K562 (cell line): Measurements from ENCODE around the gene OR4D9. TPM values are rescaled to one million over a fixed set of nuclear protein-coding genes. Genes with fewer than 3 reads are reported as not detected.

Experiments
- ATAC-seq: fragments of 200-7000 bp; cut with Tn5 transposase; 3 replicates; pipeline ENCODE4 v1.9.1; 2020; ENCODE audit warnings: moderate library complexity
- BruUV-seq: library from RNA; stranded (reverse); fragments of 400-500 nt; replicated peaks from 2 replicates; lab custom pipeline; 2021; lab: Mats Ljungman, UMichigan
- CTCF ChIA-PET: fragments of 300-600 bp; formaldehyde crosslinking; extraction: SDS; loops from one replicate; lab custom pipeline; 2021; ENCODE audit warnings: low intra/inter-chr PET ratio; lab: Yijun Ruan, JAX
- POLR2A ChIA-PET: fragments of 300-600, 350-650 bp; sonication (Branson Sonifier 250); formaldehyde crosslinking; extraction: SDS; loops from one replicate; lab custom pipeline; 2021; ENCODE audit warnings: antibody characterized with exemption, inconsistent platforms; lab: Yijun Ruan, JAX
- DNase-seq, 4 experiments: peaks; one replicate each; pipeline versions ENCODE4 v3.0.0 to v3.0.0-alpha.2; 2011 to 2018; ENCODE audit warnings: low spot score in 3 of 4, mixed read lengths in 3 of 4; ENCODE audit errors: extremely low read depth in 1 of 4
- FAIRE-seq: peaks from 2 replicates; lab custom pipeline; 2011; peaks lifted over from hg19 to GRCh38; lab: Jason Lieb, UNC
- H2AFZ ChIP-seq: 2 replicates; pipeline ENCODE4 v1.6.0; 2011; ENCODE audit warnings: low read depth, low read length, control low read depth, inconsistent platforms
- H3K27ac ChIP-seq: fragments of 200-600 bp; 3 replicates; pipeline ENCODE4 v1.8.0; 2011; ENCODE audit warnings: low read depth, mild to moderate bottlenecking, control low read depth, inconsistent platforms, low read length, moderate library complexity, mixed read lengths; ENCODE audit errors: extremely low read depth
- H3K27me3 ChIP-seq, 2 experiments: fragments of 300-600 bp in 1 of 2; 2 replicates in 1 of 2; 3 replicates in 1 of 2; pipeline versions ENCODE4 v1.6.0 to v1.8.0; 2011; ENCODE audit warnings: inconsistent platforms in 2 of 2, low read length in 2 of 2, mild to moderate bottlenecking in 1 of 2, mixed read lengths in 1 of 2, moderate library complexity in 1 of 2; ENCODE audit not compliant: control insufficient read depth in 2 of 2, insufficient read depth in 2 of 2
- H3K36me3 ChIP-seq: fragments of 300-600 bp; 3 replicates; pipeline ENCODE4 v1.8.0; 2011; ENCODE audit warnings: mild to moderate bottlenecking, low read length, inconsistent platforms; ENCODE audit not compliant: control insufficient read depth, insufficient read depth
- H3K4me1 ChIP-seq, 2 experiments: fragments of 200-600 bp in 1 of 2; replicated peaks in 1 of 2; 2 replicates in 1 of 2; 3 replicates in 1 of 2; pipeline versions ENCODE4 v1.5.1 to v1.8.0; 2011; ENCODE audit warnings: inconsistent platforms in 2 of 2, low read length in 2 of 2, mild to moderate bottlenecking in 1 of 2, mixed read lengths in 1 of 2, moderate library complexity in 1 of 2; ENCODE audit not compliant: control insufficient read depth in 2 of 2, insufficient read depth in 2 of 2
- H3K4me2 ChIP-seq: 2 replicates; pipeline ENCODE4 v1.6.1; 2011; ENCODE audit warnings: low read length, control low read depth, inconsistent platforms, mixed read lengths; ENCODE audit not compliant: insufficient read depth
- H3K4me3 ChIP-seq: fragments of 200-600 bp; sonication (generic), shearing (Covaris generic); 2 replicates; pipeline ENCODE4 v1.5.1; 2016; ENCODE audit warnings: control low read depth, inconsistent platforms
- H3K79me2 ChIP-seq: fragments of 200-600 bp; 3 replicates; pipeline ENCODE4 v1.8.0; 2011; ENCODE audit warnings: low read length, inconsistent platforms; ENCODE audit not compliant: control insufficient read depth, insufficient read depth
- H3K9ac ChIP-seq, 2 experiments: 2 replicates each; pipeline versions ENCODE4 v1.6.0 to v1.6.1; 2011; ENCODE audit warnings: low read depth in 2 of 2, low read length in 2 of 2, control low read depth in 1 of 2, inconsistent platforms in 1 of 2, mild to moderate bottlenecking in 1 of 2, mixed read lengths in 1 of 2; ENCODE audit not compliant: insufficient read depth in 1 of 2
- H3K9me1 ChIP-seq: one replicate; pipeline ENCODE4 v1.6.0; 2011; ENCODE audit warnings: inconsistent platforms, mild to moderate bottlenecking, low read length, moderate library complexity; ENCODE audit not compliant: control insufficient read depth, insufficient read depth
- H3K9me3 ChIP-seq: replicated peaks from 2 replicates; pipeline ENCODE4 v1.5.1; 2011; ENCODE audit warnings: low read depth, low read length, inconsistent platforms; ENCODE audit not compliant: control insufficient read depth, insufficient read depth
- H4K20me1 ChIP-seq: replicated peaks from 2 replicates; pipeline ENCODE4 v1.6.1; 2011; ENCODE audit warnings: low read length, inconsistent platforms, mixed read lengths; ENCODE audit not compliant: control insufficient read depth, insufficient read depth
- WGBS: fragments of 100-300 bp; shearing (Covaris generic); methylation state at CpG from one replicate; pipeline ENCODE4 v1.1.6; 2016; ENCODE audit warnings: low coverage, mixed read lengths; ENCODE audit not compliant: insufficient coverage; ENCODE audit errors: missing lambda C conversion rate; 5-methylcytosine and 5-hydroxymethylcytosine counted together
- in situ Hi-C: fragments of 300-500 bp; cut with MboI; formaldehyde crosslinking; loops from 4 replicates; pipeline ENCODE4 v1.15.0; 2018; ENCODE audit warnings: inconsistent platforms, mixed read lengths
- intact Hi-C: fragments of 100-400 bp; cut with micrococcal nuclease; formaldehyde crosslinking; loops from 2 replicates; pipeline ENCODE4 v1.14.2; 2022
- polyA plus RNA-seq, 8 experiments: library from polyadenylated mRNA; depleted of rRNA in 4 of 8; stranded (reverse) in 5 of 8; unstranded in 3 of 8; fragments of >200 nt; fragmentation: Nextera tagmentation in 2 of 8; fragmentation: Illumina TruSeq in 1 of 8; extraction: Ambion mirVana in 2 of 8; extraction: Trizol in 1 of 8; gene quantifications; 2 replicates each; pipeline versions ENCODE4 v1.2.1 to v1.2.3, GENCODE V29; 2011 to 2014; ENCODE audit warnings: inconsistent platforms in 1 of 8, missing spikeins in 1 of 8
- total RNA-seq, 7 experiments: library from RNA; depleted of rRNA in 6 of 7; stranded (reverse); fragments of >200 nt in 6 of 7; fragmentation: Illumina TruSeq in 2 of 7; extraction: Trizol in 2 of 7; gene quantifications; 2 replicates each; pipeline versions ENCODE4 v1.2.1 to v1.2.3, GENCODE V29; 2011 to 2021; ENCODE audit warnings: low replicate concordance in 1 of 7
- TF ChIP-seq, protein P1 (sequence below): sonication (generic); formaldehyde crosslinking; IDR thresholded peaks from 2 replicates; pipeline ENCODE4 v1.8.1; 2023; ENCODE audit warnings: mild to moderate bottlenecking, missing genetic modification reagents
- TF ChIP-seq, protein P2 (sequence below): fragments of 250-450 bp; sonication (Bioruptor Pico); IDR thresholded peaks from 2 replicates; pipeline ENCODE4 v1.8.0; 2022; ENCODE audit warnings: inconsistent platforms
- TF ChIP-seq, protein P3 (sequence below), 2 experiments: fragments of 450-650 bp; IDR thresholded peaks; 2 replicates each; pipeline ENCODE4 v1.6.1; 2016
- TF ChIP-seq, protein P4 (sequence below): fragments of 450-650 bp; IDR thresholded peaks from 2 replicates; pipeline ENCODE4 v1.6.1; 2016; ENCODE audit warnings: low read depth, mild to moderate bottlenecking, moderate library complexity

The OR4D9 gene
- total and polyA plus RNA-seq, 9 of the 15 experiments (the other 6 are each of a cell fraction or from before 2014, with no cell fraction given), result not detected

DNA sequence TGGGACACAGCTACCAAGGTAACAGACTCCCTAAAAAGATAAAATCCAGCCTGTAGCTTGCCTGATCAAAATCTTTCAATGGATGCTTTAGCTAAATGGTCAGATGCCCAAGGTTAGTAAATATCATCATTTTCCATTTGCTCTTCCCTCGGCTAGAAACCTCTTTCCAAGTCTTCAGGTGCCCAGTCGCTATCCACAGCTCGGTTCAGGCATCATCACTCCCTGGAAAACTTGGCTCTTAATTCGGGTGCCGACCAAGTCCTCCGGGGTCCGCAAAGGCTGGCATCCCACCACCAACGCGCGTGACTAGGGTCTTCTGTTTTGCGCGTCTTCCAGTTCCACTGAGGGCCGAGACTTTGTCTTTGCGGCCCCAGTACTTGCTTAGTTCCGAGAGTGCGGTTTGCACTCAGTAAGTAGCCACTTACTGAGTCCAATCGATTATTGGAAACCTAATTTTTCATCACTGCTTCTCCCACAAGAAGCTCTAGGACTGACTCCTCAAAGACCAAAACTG is 44.3 kb downstream of the OR4D9 start:
- Histone ChIP-seq H3K36me3 (no peaks in the 10 kb centered on the region), H3K9me3 (no peaks in the 10 kb centered on the region), H3K79me2 (no peaks in the 10 kb centered on the region; the same call in 2 of the 3 replicates), H3K27me3 (no peaks in the 10 kb centered on the region), H4K20me1 (no peaks in the 10 kb centered on the region), H3K4me1 (peaks cover 16 to 27% of the 10 kb centered on the region in 2 experiments), H3K27ac (peak overlapping the region; percentile 82), H2AFZ (peak overlapping the region; percentile 88), H3K9me1 (no peaks in the 10 kb centered on the region), H3K4me3 (peak overlapping the region; percentile 33), H3K4me2 (peak overlapping the region; percentile 61), H3K9ac (peak overlapping the region; percentile 79 to 82)
- ChIA-PET CTCF (no interaction called here), POLR2A (interaction anchor here (0.6 to 2.1 kb wide), 7 partner anchors 8 to 398 kb away, joined by 3 to 21 read pairs (median 3); no protein-coding TSS in a partner anchor)
- no peak for ATAC-seq
- in situ Hi-C loops, result no loop called here
- TF ChIP-seq, protein P1, sequence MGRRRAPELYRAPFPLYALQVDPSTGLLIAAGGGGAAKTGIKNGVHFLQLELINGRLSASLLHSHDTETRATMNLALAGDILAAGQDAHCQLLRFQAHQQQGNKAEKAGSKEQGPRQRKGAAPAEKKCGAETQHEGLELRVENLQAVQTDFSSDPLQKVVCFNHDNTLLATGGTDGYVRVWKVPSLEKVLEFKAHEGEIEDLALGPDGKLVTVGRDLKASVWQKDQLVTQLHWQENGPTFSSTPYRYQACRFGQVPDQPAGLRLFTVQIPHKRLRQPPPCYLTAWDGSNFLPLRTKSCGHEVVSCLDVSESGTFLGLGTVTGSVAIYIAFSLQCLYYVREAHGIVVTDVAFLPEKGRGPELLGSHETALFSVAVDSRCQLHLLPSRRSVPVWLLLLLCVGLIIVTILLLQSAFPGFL (CRISPR knock-in tag), result 0 out of 2 replicates have a peak, but pooled peaks have one; percentile 18
- TF ChIP-seq, protein P2, sequence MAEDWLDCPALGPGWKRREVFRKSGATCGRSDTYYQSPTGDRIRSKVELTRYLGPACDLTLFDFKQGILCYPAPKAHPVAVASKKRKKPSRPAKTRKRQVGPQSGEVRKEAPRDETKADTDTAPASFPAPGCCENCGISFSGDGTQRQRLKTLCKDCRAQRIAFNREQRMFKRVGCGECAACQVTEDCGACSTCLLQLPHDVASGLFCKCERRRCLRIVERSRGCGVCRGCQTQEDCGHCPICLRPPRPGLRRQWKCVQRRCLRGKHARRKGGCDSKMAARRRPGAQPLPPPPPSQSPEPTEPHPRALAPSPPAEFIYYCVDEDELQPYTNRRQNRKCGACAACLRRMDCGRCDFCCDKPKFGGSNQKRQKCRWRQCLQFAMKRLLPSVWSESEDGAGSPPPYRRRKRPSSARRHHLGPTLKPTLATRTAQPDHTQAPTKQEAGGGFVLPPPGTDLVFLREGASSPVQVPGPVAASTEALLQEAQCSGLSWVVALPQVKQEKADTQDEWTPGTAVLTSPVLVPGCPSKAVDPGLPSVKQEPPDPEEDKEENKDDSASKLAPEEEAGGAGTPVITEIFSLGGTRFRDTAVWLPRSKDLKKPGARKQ (CRISPR knock-in tag), result peak; percentile 92
- TF ChIP-seq, protein P3, sequence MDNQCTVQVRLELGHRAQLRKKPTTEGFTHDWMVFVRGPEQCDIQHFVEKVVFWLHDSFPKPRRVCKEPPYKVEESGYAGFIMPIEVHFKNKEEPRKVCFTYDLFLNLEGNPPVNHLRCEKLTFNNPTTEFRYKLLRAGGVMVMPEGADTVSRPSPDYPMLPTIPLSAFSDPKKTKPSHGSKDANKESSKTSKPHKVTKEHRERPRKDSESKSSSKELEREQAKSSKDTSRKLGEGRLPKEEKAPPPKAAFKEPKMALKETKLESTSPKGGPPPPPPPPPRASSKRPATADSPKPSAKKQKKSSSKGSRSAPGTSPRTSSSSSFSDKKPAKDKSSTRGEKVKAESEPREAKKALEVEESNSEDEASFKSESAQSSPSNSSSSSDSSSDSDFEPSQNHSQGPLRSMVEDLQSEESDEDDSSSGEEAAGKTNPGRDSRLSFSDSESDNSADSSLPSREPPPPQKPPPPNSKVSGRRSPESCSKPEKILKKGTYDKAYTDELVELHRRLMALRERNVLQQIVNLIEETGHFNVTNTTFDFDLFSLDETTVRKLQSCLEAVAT (IDR thresholded peaks at IDR 0.05), result 0 out of 4 replicates have a peak, but pooled peaks of 1 of the 2 experiments have one; percentile 44
- TF ChIP-seq, protein P4, sequence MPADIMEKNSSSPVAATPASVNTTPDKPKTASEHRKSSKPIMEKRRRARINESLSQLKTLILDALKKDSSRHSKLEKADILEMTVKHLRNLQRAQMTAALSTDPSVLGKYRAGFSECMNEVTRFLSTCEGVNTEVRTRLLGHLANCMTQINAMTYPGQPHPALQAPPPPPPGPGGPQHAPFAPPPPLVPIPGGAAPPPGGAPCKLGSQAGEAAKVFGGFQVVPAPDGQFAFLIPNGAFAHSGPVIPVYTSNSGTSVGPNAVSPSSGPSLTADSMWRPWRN, result no peak
- 49% methylated on average over 17 of the region's 17 CpGs for WGBS
- FAIRE-seq, result no peak
- no TSS peak for BruUV-seq
- intact Hi-C loops, result no loop called here
- DNase-seq, result peak in 1 of 4 experiments; percentile 43
